ENCODE results near the gene ROCK2.
A peak's percentile ranks its signal among the peaks of the same experiment; 100 is the strongest.

ROCK2 gene

GRCh38 chr2:11344342-11344955, at the start of gene ROCK2:
Gene ROCK2, minus strand, starts transcription at chr2:11344636. Its CDS starts 500 bp downstream, at chr2:11344136.
- H3K36me3 Mint-ChIP-seq (ENCODE audit: low read depth) = peaks cover 7% of the 10 kb centered on the region
- peak within 1 kb of the TSS; percentile 94 for H3K4me3 Mint-ChIP-seq
- H3K27ac Mint-ChIP-seq = peak within 1 kb of the TSS; percentile 99
- TF ChIP-seq, protein P1, sequence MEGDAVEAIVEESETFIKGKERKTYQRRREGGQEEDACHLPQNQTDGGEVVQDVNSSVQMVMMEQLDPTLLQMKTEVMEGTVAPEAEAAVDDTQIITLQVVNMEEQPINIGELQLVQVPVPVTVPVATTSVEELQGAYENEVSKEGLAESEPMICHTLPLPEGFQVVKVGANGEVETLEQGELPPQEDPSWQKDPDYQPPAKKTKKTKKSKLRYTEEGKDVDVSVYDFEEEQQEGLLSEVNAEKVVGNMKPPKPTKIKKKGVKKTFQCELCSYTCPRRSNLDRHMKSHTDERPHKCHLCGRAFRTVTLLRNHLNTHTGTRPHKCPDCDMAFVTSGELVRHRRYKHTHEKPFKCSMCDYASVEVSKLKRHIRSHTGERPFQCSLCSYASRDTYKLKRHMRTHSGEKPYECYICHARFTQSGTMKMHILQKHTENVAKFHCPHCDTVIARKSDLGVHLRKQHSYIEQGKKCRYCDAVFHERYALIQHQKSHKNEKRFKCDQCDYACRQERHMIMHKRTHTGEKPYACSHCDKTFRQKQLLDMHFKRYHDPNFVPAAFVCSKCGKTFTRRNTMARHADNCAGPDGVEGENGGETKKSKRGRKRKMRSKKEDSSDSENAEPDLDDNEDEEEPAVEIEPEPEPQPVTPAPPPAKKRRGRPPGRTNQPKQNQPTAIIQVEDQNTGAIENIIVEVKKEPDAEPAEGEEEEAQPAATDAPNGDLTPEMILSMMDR (IDR thresholded peaks at IDR 0.05) = no peak
- peaks cover 66% of the 10 kb centered on the region for H3K4me1 Mint-ChIP-seq
- H3K27me3 Mint-ChIP-seq (ENCODE audit: low read depth, poor library complexity) = no peaks in the 10 kb centered on the region
- peak; percentile 89 for DNase-seq
- no peaks in the 10 kb centered on the region for H3K9me3 Mint-ChIP-seq

DNA sequence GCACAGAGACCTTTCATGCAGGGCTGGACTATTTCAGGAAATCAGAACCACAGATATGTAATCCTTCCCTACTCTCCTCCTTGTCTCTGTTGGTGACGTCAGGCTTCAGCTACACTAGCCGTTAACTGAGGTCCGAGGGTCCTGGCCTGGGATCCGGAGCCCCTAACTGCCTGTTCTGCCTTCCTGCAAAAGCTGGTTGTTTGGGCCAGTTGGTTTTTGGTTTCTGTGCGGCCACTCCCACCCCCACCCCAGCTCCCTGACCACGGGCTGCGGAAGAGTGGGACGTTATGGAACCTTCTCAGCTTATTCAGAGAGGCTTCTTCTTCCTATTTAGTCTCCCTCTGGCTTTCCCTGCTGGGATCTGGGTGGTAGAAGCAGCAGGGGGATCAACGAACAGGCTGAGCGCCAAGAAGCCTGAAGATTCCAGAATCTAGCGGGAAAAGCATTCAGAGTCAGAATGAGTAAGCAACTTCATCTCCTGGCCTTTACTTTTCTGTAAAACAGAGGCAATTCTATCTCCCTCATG, 49.3 kb upstream of the ROCK2 start:
- peaks cover under 1% of the 10 kb centered on the region for H3K27me3 Mint-ChIP-seq (ENCODE audit: low read depth, poor library complexity)
- peak overlapping the region; percentile 44 for H3K27ac Mint-ChIP-seq
- H3K9me3 Mint-ChIP-seq = no peaks in the 10 kb centered on the region
- TF ChIP-seq, protein P1 (IDR thresholded peaks at IDR 0.05) = no peak
- no peaks in the 10 kb centered on the region for H3K36me3 Mint-ChIP-seq (ENCODE audit: low read depth)
- no peak overlapping the region for H3K4me3 Mint-ChIP-seq
- peaks cover 75% of the 10 kb centered on the region for H3K4me1 Mint-ChIP-seq
- DNase-seq = no peak

DNA sequence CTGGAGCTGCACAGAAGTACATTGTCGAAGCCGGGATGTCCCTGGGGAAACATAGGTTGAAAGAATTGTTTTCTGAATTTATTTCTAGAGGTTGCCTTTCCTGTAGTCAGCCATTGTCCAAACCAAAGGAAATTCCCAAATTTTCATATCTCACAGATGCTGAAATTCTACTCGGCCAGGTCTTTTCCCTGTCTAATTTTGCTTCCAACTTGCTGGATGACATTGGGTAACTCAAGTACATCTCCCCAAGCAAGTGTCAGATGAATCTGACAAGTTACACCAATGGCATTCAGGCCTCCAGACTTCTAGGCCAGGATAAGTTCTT, 47.5 kb upstream of the ROCK2 start:
- no peak overlapping the region for H3K4me3 Mint-ChIP-seq
- H3K27me3 Mint-ChIP-seq (ENCODE audit: low read depth, poor library complexity) = peaks cover 3% of the 10 kb centered on the region
- peaks cover 86% of the 10 kb centered on the region for H3K4me1 Mint-ChIP-seq
- TF ChIP-seq, protein P1 (IDR thresholded peaks at IDR 0.05) = no peak
- DNase-seq = no peak
- H3K9me3 Mint-ChIP-seq = no peaks in the 10 kb centered on the region
- H3K27ac Mint-ChIP-seq = peak overlapping the region; percentile 85
- no peaks in the 10 kb centered on the region for H3K36me3 Mint-ChIP-seq (ENCODE audit: low read depth)

- Mint-ChIP-seq H3K4me1 (peaks cover 86% of the 10 kb centered on the region), H3K4me3 (no peak overlapping the region)
Measured at GRCh38 chr2:11390399-11390658, 45.9 kb upstream of the ROCK2 start.

GRCh38 chr2:11389551-11390398, 45.3 kb upstream of the ROCK2 start:
- H3K27me3 Mint-ChIP-seq (ENCODE audit: low read depth, poor library complexity) = peaks cover 3% of the 10 kb centered on the region
- H3K4me1 Mint-ChIP-seq = peaks cover 81% of the 10 kb centered on the region
- TF ChIP-seq, protein P1 (IDR thresholded peaks at IDR 0.05) = no peak
- H3K36me3 Mint-ChIP-seq (ENCODE audit: low read depth) = no peaks in the 10 kb centered on the region
- H3K27ac Mint-ChIP-seq = no peak overlapping the region
- no peak for DNase-seq
- H3K4me3 Mint-ChIP-seq = no peak overlapping the region
- no peaks in the 10 kb centered on the region for H3K9me3 Mint-ChIP-seq

More at GRCh38 chr2:11390399-11390658, 45.9 kb upstream of the ROCK2 start:
- TF ChIP-seq, protein P1 (IDR thresholded peaks at IDR 0.05) = no peak
- Mint-ChIP-seq H3K36me3 (ENCODE audit: low read depth) (no peaks in the 10 kb centered on the region), H3K9me3 (no peaks in the 10 kb centered on the region), H3K27me3 (ENCODE audit: low read depth, poor library complexity) (peaks cover 3% of the 10 kb centered on the region), H3K27ac (no peak overlapping the region)
- DNase-seq = no peak

Data from nephron progenitor cell (in vitro differentiated cells).